ENCODE data around the gene LONP2. TPM values are rescaled to one million over a fixed set of nuclear protein-coding genes. Genes with fewer than 3 reads are reported as not detected.

Gene LONP2
- total and polyA plus RNA-seq, 2 of the 13 experiments (the other 11 are each of a cell fraction or from before 2014, with no cell fraction given), result 39.2 to 63.3 TPM

- TF ChIP-seq TCF12 (IDR thresholded peaks at IDR 0.05) (no peak), TCF12 (CRISPR knock-in tag; IDR thresholded peaks at IDR 0.05) (no peak), EP300 (IDR thresholded peaks at IDR 0.05; ENCODE audit: low read depth in 2 of 2, low read length in 2 of 2) (peak in 1 of 2 experiments; percentile 20; a peak in 1 of 4 replicates), EP300 (CRISPR knock-in tag; IDR thresholded peaks at IDR 0.05; ENCODE audit: borderline replicate concordance) (0 out of 2 replicates have a peak, but pooled peaks have one; percentile 41), ZNF20 (CRISPR knock-in tag; IDR thresholded peaks at IDR 0.05) (no peak), ARHGAP35 (CRISPR knock-in tag; IDR thresholded peaks at IDR 0.05; ENCODE audit: borderline replicate concordance) (no peak), ERF (CRISPR knock-in tag; IDR thresholded peaks at IDR 0.05) (no peak), ZNF3 (CRISPR knock-in tag; IDR thresholded peaks at IDR 0.05) (no peak), TBP (CRISPR knock-in tag; IDR thresholded peaks at IDR 0.05) (no peak), ETV5 (CRISPR knock-in tag; IDR thresholded peaks at IDR 0.05; ENCODE audit: borderline replicate concordance) (0 out of 2 replicates have a peak, but pooled peaks have one; percentile 12), ELF3 (CRISPR knock-in tag; IDR thresholded peaks at IDR 0.05) (peak; percentile 75; the same call in 1 of the 2 replicates), LCORL (IDR thresholded peaks at IDR 0.05) (0 out of 2 replicates have a peak, but pooled peaks have one; percentile 37), LCORL (CRISPR knock-in tag; IDR thresholded peaks at IDR 0.05) (no peak), FOXA1 (IDR thresholded peaks at IDR 0.05) (peak; percentile 33; the same call in 1 of the 2 replicates), FOXA1 (CRISPR knock-in tag; IDR thresholded peaks at IDR 0.05) (peak; percentile 66), RCOR2 (CRISPR knock-in tag; IDR thresholded peaks at IDR 0.05) (peak; percentile 41; the same call in 1 of the 2 replicates)
- TF ChIP-seq, protein P1, sequence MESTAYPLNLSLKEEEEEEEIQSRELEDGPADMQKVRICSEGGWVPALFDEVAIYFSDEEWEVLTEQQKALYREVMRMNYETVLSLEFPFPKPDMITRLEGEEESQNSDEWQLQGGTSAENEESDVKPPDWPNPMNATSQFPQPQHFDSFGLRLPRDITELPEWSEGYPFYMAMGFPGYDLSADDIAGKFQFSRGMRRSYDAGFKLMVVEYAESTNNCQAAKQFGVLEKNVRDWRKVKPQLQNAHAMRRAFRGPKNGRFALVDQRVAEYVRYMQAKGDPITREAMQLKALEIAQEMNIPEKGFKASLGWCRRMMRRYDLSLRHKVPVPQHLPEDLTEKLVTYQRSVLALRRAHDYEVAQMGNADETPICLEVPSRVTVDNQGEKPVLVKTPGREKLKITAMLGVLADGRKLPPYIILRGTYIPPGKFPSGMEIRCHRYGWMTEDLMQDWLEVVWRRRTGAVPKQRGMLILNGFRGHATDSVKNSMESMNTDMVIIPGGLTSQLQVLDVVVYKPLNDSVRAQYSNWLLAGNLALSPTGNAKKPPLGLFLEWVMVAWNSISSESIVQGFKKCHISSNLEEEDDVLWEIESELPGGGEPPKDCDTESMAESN (CRISPR knock-in tag; conservative IDR thresholded peaks at IDR 0.05), result peak; percentile 48; the same call in 1 of the 2 replicates
- TF ChIP-seq, protein P2, sequence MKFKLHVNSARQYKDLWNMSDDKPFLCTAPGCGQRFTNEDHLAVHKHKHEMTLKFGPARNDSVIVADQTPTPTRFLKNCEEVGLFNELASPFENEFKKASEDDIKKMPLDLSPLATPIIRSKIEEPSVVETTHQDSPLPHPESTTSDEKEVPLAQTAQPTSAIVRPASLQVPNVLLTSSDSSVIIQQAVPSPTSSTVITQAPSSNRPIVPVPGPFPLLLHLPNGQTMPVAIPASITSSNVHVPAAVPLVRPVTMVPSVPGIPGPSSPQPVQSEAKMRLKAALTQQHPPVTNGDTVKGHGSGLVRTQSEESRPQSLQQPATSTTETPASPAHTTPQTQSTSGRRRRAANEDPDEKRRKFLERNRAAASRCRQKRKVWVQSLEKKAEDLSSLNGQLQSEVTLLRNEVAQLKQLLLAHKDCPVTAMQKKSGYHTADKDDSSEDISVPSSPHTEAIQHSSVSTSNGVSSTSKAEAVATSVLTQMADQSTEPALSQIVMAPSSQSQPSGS (CRISPR knock-in tag; IDR thresholded peaks at IDR 0.05), result peak; percentile 39; the same call in 1 of the 2 replicates
- TF ChIP-seq, protein P3, sequence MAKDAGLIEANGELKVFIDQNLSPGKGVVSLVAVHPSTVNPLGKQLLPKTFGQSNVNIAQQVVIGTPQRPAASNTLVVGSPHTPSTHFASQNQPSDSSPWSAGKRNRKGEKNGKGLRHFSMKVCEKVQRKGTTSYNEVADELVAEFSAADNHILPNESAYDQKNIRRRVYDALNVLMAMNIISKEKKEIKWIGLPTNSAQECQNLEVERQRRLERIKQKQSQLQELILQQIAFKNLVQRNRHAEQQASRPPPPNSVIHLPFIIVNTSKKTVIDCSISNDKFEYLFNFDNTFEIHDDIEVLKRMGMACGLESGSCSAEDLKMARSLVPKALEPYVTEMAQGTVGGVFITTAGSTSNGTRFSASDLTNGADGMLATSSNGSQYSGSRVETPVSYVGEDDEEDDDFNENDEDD (CRISPR knock-in tag; IDR thresholded peaks at IDR 0.05; ENCODE audit: borderline replicate concordance), result 0 out of 2 replicates have a peak, but pooled peaks have one; percentile 13
- TF ChIP-seq, protein P4, sequence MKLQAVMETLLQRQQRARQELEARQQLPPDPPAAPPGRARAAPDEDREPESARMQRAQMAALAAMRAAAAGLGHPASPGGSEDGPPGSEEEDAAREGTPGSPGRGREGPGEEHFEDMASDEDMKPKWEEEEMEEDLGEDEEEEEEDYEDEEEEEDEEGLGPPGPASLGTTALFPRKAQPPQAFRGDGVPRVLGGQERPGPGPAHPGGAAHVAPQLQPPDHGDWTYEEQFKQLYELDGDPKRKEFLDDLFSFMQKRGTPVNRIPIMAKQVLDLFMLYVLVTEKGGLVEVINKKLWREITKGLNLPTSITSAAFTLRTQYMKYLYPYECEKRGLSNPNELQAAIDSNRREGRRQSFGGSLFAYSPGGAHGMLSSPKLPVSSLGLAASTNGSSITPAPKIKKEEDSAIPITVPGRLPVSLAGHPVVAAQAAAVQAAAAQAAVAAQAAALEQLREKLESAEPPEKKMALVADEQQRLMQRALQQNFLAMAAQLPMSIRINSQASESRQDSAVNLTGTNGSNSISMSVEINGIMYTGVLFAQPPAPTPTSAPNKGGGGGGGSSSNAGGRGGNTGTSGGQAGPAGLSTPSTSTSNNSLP (IDR thresholded peaks at IDR 0.05; ENCODE audit: low read depth, low read length), result no peak
- TF ChIP-seq, protein P5, sequence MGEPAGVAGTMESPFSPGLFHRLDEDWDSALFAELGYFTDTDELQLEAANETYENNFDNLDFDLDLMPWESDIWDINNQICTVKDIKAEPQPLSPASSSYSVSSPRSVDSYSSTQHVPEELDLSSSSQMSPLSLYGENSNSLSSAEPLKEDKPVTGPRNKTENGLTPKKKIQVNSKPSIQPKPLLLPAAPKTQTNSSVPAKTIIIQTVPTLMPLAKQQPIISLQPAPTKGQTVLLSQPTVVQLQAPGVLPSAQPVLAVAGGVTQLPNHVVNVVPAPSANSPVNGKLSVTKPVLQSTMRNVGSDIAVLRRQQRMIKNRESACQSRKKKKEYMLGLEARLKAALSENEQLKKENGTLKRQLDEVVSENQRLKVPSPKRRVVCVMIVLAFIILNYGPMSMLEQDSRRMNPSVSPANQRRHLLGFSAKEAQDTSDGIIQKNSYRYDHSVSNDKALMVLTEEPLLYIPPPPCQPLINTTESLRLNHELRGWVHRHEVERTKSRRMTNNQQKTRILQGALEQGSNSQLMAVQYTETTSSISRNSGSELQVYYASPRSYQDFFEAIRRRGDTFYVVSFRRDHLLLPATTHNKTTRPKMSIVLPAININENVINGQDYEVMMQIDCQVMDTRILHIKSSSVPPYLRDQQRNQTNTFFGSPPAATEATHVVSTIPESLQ (CRISPR knock-in tag; conservative IDR thresholded peaks at IDR 0.05), result no peak
Measured at GRCh38 chr16:48236286-48236685, 7.8 kb upstream of the LONP2 start (continued).
